K562 (cell line): ENCODE measurements around the gene PELI1. TPM values are rescaled to one million over a fixed set of nuclear protein-coding genes. Genes with fewer than 3 reads are reported as not detected.

Experiments used
- CBFA2T3 ChIP-seq: fragments of 450-650 bp; IDR thresholded peaks from 2 replicates; pipeline ENCODE4 v1.6.1; 2017
- CHD4 ChIP-seq: fragments of 200-600 bp; sonication (generic); IDR thresholded peaks from 3 replicates; pipeline ENCODE4 v1.6.1; 2012; ENCODE audit warnings: low read depth, mild to moderate bottlenecking, mixed read lengths, low read length, inconsistent platforms; ENCODE audit not compliant: insufficient read depth, insufficient replicate concordance, poor library complexity, severe bottlenecking
- CTCFL ChIP-seq: IDR thresholded peaks from 2 replicates; pipeline ENCODE4 v1.6.1; 2011; ENCODE audit warnings: borderline replicate concordance, low read depth, mild to moderate bottlenecking, moderate library complexity, low read length; ENCODE audit not compliant: insufficient read depth, poor library complexity, severe bottlenecking
- DACH1 ChIP-seq: fragments of 450-650 bp; IDR thresholded peaks from 2 replicates; pipeline ENCODE4 v1.6.1; 2018; ENCODE audit not compliant: partially characterized antibody
- E2F4 ChIP-seq: sonication (generic); formaldehyde crosslinking; IDR thresholded peaks from 2 replicates; pipeline ENCODE4 v1.8.0; 2022; ENCODE audit warnings: mild to moderate bottlenecking, low read depth, missing genetic modification reagents
- ILK ChIP-seq: fragments of 450-650 bp; IDR thresholded peaks from 2 replicates; pipeline ENCODE4 v1.6.1; 2016; ENCODE audit warnings: missing genetic modification characterization, low read depth, mild to moderate bottlenecking, missing compliant biosample characterization, moderate library complexity, borderline replicate concordance
- LARP7 ChIP-seq: fragments of 450-650 bp; IDR thresholded peaks from 2 replicates; pipeline ENCODE4 v1.6.1; 2016
- MYBL2 ChIP-seq, 2 experiments: fragments of 450-650 bp in 1 of 2; sonication (generic) in 1 of 2; formaldehyde crosslinking in 1 of 2; IDR thresholded peaks; 2 replicates each; pipeline versions ENCODE4 v1.6.1 to v1.8.1; 2017 to 2022; ENCODE audit warnings: borderline replicate concordance in 1 of 2, inconsistent platforms in 1 of 2, low read depth in 1 of 2, mild to moderate bottlenecking in 1 of 2, missing genetic modification reagents in 1 of 2, moderate library complexity in 1 of 2
- NCOA2 ChIP-seq, 2 experiments: fragments of 450-650 bp; IDR thresholded peaks; 2 replicates each; pipeline ENCODE4 v1.6.1; 2018; ENCODE audit warnings: mild to moderate bottlenecking in 2 of 2, moderate library complexity in 1 of 2; ENCODE audit not compliant: partially characterized antibody in 2 of 2
- TBP ChIP-seq: optimal IDR thresholded peaks from 2 replicates; pipeline ENCODE3; 2011; ENCODE audit warnings: low read depth, low read length, improper control_type of control experiment
- TFAP4 ChIP-seq: sonication (generic); formaldehyde crosslinking; IDR thresholded peaks from 2 replicates; pipeline ENCODE4 v1.8.0; 2022; ENCODE audit warnings: missing genetic modification reagents, mild to moderate bottlenecking, moderate library complexity, borderline replicate concordance
- TSC22D4 ChIP-seq: fragments of 450-650 bp; IDR thresholded peaks from 2 replicates; pipeline ENCODE4 v1.6.1; 2016; ENCODE audit warnings: missing genetic modification characterization, missing biosample characterization, control low read depth
- ZBTB8A ChIP-seq: fragments of 450-650 bp; IDR thresholded peaks from 2 replicates; pipeline ENCODE4 v1.6.1; 2018; ENCODE audit warnings: mild to moderate bottlenecking, moderate library complexity; ENCODE audit not compliant: partially characterized antibody
- ZC3H4 ChIP-seq: sonication (generic); formaldehyde crosslinking; IDR thresholded peaks from 2 replicates; pipeline ENCODE4 v1.9.0; 2021; ENCODE audit warnings: missing genetic modification reagents, borderline replicate concordance
- ZNF124 ChIP-seq: sonication (generic); formaldehyde crosslinking; IDR thresholded peaks from 2 replicates; pipeline ENCODE4 v1.8.1; 2022; ENCODE audit warnings: missing genetic modification reagents
- polyA plus RNA-seq, 8 experiments: library from polyadenylated mRNA; depleted of rRNA in 4 of 8; stranded (reverse) in 5 of 8; unstranded in 3 of 8; fragments of >200 nt; fragmentation: Nextera tagmentation in 2 of 8; fragmentation: Illumina TruSeq in 1 of 8; extraction: Ambion mirVana in 2 of 8; extraction: Trizol in 1 of 8; gene quantifications; 2 replicates each; pipeline versions ENCODE4 v1.2.1 to v1.2.3, GENCODE V29; 2011 to 2014; ENCODE audit warnings: inconsistent platforms in 1 of 8, missing spikeins in 1 of 8
- total RNA-seq, 7 experiments: library from RNA; depleted of rRNA in 6 of 7; stranded (reverse); fragments of >200 nt in 6 of 7; fragmentation: Illumina TruSeq in 2 of 7; extraction: Trizol in 2 of 7; gene quantifications; 2 replicates each; pipeline versions ENCODE4 v1.2.1 to v1.2.3, GENCODE V29; 2011 to 2021; ENCODE audit warnings: low replicate concordance in 1 of 7
- TF ChIP-seq, protein P1 (sequence below): fragments of 450-650 bp; IDR thresholded peaks from 2 replicates; pipeline ENCODE4 v1.6.1; 2014; ENCODE audit warnings: low read depth, mild to moderate bottlenecking, moderate library complexity, borderline replicate concordance
- TF ChIP-seq, protein P2 (sequence below): fragments of 250-450 bp; sonication (Bioruptor Pico); IDR thresholded peaks from 2 replicates; pipeline ENCODE4 v1.5.0; 2020; ENCODE audit warnings: mild to moderate bottlenecking, borderline replicate concordance

The PELI1 gene
- total and polyA plus RNA-seq, 9 of the 15 experiments (the other 6 are each of a cell fraction or from before 2014, with no cell fraction given) = 3.3 to 19.2 (median 12.5) TPM

DNA sequence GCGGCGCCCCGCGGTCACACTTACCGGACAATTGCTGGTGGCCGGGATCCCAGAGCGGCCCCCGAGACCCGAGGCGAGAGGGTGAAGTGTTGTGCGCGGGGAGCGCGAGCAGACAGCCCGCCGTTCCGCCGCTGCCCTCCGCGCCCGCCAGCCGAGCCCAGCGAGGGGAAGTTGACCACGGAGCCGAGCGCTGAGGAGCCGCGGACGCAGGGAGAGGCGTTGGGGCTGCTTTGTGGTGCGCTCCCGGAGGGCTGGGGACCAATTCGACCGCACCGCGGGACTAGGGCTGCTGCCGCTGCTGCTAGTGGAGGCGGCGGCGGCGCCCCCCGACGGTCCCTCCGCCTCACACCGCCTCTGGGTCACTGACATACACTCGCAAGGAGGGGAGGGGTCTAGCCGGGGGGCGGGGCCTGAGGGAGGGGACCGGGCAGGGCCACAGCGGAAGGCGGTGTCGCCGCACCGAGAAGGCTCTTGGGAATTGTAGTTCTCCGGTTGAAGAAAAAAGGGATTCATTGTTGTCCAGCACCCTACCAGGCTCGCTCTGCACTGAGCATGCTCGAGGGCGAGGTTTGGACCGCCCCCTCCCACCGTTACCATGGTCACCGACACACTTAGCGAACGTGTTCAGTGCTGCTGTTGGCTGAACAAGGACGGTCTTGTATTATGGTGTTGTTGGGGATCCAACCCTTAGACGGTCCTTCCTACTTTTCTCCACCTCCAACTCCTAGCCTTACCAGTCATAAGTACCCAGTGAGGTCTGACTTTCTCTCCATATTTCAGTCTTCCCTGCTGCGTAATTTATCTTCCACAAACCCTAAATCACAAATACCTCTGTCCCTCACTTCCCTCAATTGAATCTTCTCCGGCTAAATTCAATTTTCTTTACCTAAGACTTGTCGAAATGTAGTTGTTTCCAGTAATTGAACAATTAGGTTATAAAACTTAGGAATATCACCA is at the start of gene PELI1 (continued):
- TF ChIP-seq TFAP4 (CRISPR knock-in tag) = peak; percentile 64; the same call in 1 of the 2 replicates
- TF ChIP-seq, protein P1, sequence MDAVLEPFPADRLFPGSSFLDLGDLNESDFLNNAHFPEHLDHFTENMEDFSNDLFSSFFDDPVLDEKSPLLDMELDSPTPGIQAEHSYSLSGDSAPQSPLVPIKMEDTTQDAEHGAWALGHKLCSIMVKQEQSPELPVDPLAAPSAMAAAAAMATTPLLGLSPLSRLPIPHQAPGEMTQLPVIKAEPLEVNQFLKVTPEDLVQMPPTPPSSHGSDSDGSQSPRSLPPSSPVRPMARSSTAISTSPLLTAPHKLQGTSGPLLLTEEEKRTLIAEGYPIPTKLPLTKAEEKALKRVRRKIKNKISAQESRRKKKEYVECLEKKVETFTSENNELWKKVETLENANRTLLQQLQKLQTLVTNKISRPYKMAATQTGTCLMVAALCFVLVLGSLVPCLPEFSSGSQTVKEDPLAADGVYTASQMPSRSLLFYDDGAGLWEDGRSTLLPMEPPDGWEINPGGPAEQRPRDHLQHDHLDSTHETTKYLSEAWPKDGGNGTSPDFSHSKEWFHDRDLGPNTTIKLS = 0 out of 2 replicates have a peak, but pooled peaks have one; percentile 34
- no peak for TF ChIP-seq LARP7
- TF ChIP-seq, protein P2, sequence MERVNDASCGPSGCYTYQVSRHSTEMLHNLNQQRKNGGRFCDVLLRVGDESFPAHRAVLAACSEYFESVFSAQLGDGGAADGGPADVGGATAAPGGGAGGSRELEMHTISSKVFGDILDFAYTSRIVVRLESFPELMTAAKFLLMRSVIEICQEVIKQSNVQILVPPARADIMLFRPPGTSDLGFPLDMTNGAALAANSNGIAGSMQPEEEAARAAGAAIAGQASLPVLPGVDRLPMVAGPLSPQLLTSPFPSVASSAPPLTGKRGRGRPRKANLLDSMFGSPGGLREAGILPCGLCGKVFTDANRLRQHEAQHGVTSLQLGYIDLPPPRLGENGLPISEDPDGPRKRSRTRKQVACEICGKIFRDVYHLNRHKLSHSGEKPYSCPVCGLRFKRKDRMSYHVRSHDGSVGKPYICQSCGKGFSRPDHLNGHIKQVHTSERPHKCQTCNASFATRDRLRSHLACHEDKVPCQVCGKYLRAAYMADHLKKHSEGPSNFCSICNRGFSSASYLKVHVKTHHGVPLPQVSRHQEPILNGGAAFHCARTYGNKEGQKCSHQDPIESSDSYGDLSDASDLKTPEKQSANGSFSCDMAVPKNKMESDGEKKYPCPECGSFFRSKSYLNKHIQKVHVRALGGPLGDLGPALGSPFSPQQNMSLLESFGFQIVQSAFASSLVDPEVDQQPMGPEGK = no peak
- no peak for TF ChIP-seq MYBL2 (IDR thresholded peaks at IDR 0.05; ENCODE audit: low read depth)
- TF ChIP-seq MYBL2 (CRISPR knock-in tag; IDR thresholded peaks at IDR 0.05; ENCODE audit: borderline replicate concordance) = no peak
- TF ChIP-seq ZBTB8A = peak; percentile 11
- TF ChIP-seq ZNF124 = no peak
- peak; percentile 34 for TF ChIP-seq CTCFL
- no peak for TF ChIP-seq E2F4 (CRISPR knock-in tag)
- no peak for TF ChIP-seq ILK (tag)
- peak; percentile 90 for TF ChIP-seq TBP
- peak; percentile 87; the same call in 1 of the 2 replicates for TF ChIP-seq ZC3H4 (CRISPR knock-in tag)
- TF ChIP-seq TSC22D4 (tag) = no peak
- no peak for TF ChIP-seq CBFA2T3
- no peak for TF ChIP-seq DACH1
- no peak for TF ChIP-seq CHD4
- TF ChIP-seq NCOA2 (IDR thresholded peaks at IDR 0.05; ENCODE audit: partially characterized antibody in 2 of 2) = no peak
